Thyroid gland (tissue), 4 donors: ENCODE results near the gene ZNF415.

Experiments used
- CTCF ChIP-seq, 6 experiments: fragments of 200-600 bp in 3 of 6; fragments of 450-650 bp in 3 of 6; sonication (generic) in 3 of 6; IDR thresholded peaks; one replicate each; pipeline ENCODE4 v1.5.1; 2016 to 2019; ENCODE audit warnings: antibody characterized with exemption in 6 of 6, mild to moderate bottlenecking in 2 of 6, inconsistent platforms in 1 of 6, moderate library complexity in 1 of 6
- POLR2A ChIP-seq, 2 donors: fragments of 450-650 bp; IDR thresholded peaks; one replicate each; pipeline ENCODE4 v1.6.1; 2017; ENCODE audit warnings: antibody characterized with exemption in 2 of 2, mild to moderate bottlenecking in 2 of 2, moderate library complexity in 1 of 2

GRCh38 chr19:53078668-53079067 is 54.0 kb downstream of the ZNF415 start:
- TF ChIP-seq CTCF (IDR thresholded peaks at IDR 0.05): no peak
- TF ChIP-seq POLR2A (IDR thresholded peaks at IDR 0.05): no peak
